PC-3 (cell line): Measurements from ENCODE around the gene LRRC71. TPM values are rescaled to one million over a fixed set of nuclear protein-coding genes. Genes with fewer than 3 reads are reported as not detected.

ENCODE experiments used
- ATAC-seq: fragments of 200-7000 bp; cut with Tn5 transposase; 2 replicates; pipeline ENCODE4 v1.9.1; 2020; ENCODE audit warnings: mild to moderate bottlenecking, moderate library complexity
- BruUV-seq: library from RNA; stranded (reverse); fragments of 400-500 nt; replicated peaks from 2 replicates; lab custom pipeline; 2021; lab: Mats Ljungman, UMichigan
- CTCF ChIA-PET: fragments of 300-600 bp; sonication (Branson Sonifier 250); formaldehyde crosslinking; loops from one replicate; lab custom pipeline; 2022; ENCODE audit warnings: antibody characterized with exemption; lab: Charles Lee
- POLR2A ChIA-PET: fragments of 300-600 bp; sonication (Branson Sonifier 250); formaldehyde crosslinking; loops from one replicate; lab custom pipeline; 2022; ENCODE audit warnings: antibody characterized with exemption; ENCODE audit not compliant: unreplicated experiment; lab: Charles Lee
- DNase-seq: peaks from one replicate; pipeline ENCODE4 v3.0.0-alpha.2; 2015
- H2AFZ ChIP-seq: fragments of 300-600 bp; sonication (generic); 2 replicates; pipeline ENCODE4 v1.6.0; 2016; ENCODE audit warnings: antibody characterized with exemption, low read length
- H3F3A ChIP-seq: fragments of 300-600 bp; sonication (generic); one replicate; pipeline ENCODE4 v1.6.0; 2017; ENCODE audit warnings: antibody characterized with exemption, low read length, control low read depth, mild to moderate bottlenecking; ENCODE audit not compliant: unreplicated experiment
- H3K27ac ChIP-seq: fragments of 300-600 bp; sonication (generic); 2 replicates; pipeline ENCODE4 v1.5.1; 2016; ENCODE audit warnings: mild to moderate bottlenecking, low read length
- H3K27me3 ChIP-seq: fragments of 300-600 bp; sonication (generic); 2 replicates; pipeline ENCODE4 v1.6.1; 2016; ENCODE audit warnings: low read length, mixed read lengths
- H3K36me3 ChIP-seq: fragments of 300-600 bp; sonication (generic); 2 replicates; pipeline ENCODE4 v1.6.1; 2016; ENCODE audit warnings: low read depth, mixed run types, low read length, mixed read lengths
- H3K4me1 ChIP-seq: fragments of 300-600 bp; sonication (generic); 2 replicates; pipeline ENCODE4 v1.5.1; 2016; ENCODE audit warnings: low read length; ENCODE audit not compliant: insufficient read depth
- H3K4me2 ChIP-seq: fragments of 300-600 bp; sonication (generic); 2 replicates; pipeline ENCODE4 v1.6.0; 2016; ENCODE audit warnings: low read length
- H3K4me3 ChIP-seq: fragments of 300-600 bp; sonication (generic); 2 replicates; pipeline ENCODE4 v1.5.1; 2016; ENCODE audit warnings: mild to moderate bottlenecking, low read length, mixed read lengths
- H3K79me2 ChIP-seq: fragments of 300-600 bp; sonication (generic); 2 replicates; pipeline ENCODE4 v1.6.1; 2017; ENCODE audit warnings: low read length, mixed read lengths
- H3K9ac ChIP-seq: fragments of 300-600 bp; sonication (generic); 2 replicates; pipeline ENCODE4 v1.6.0; 2016; ENCODE audit warnings: mild to moderate bottlenecking, low read length
- H3K9me2 ChIP-seq: fragments of 300-600 bp; sonication (generic); replicated peaks from 2 replicates; pipeline ENCODE4 v1.6.1; 2016; ENCODE audit warnings: mixed run types, low read length, mixed read lengths
- H3K9me3 ChIP-seq: fragments of 300-600 bp; sonication (generic); 2 replicates; pipeline ENCODE4 v1.6.1; 2016; ENCODE audit warnings: low read length, mixed read lengths
- H4K20me1 ChIP-seq: fragments of 300-600 bp; sonication (generic); 2 replicates; pipeline ENCODE4 v1.6.1; 2016; ENCODE audit warnings: low read length, mixed read lengths
- EZH2 ChIP-seq: fragments of 300-600 bp; sonication (generic); IDR thresholded peaks from one replicate; pipeline ENCODE4 v1.6.1; 2017; ENCODE audit warnings: antibody characterized with exemption, mild to moderate bottlenecking, low read length; ENCODE audit not compliant: unreplicated experiment
- EZH2phosphoT487 ChIP-seq: fragments of 300-600 bp; sonication (generic); IDR thresholded peaks from 2 replicates; pipeline ENCODE4 v1.6.1; 2018; ENCODE audit warnings: mild to moderate bottlenecking, antibody characterized with exemption, low read length, borderline replicate concordance
- intact Hi-C: fragments of 100-400 bp; cut with micrococcal nuclease; formaldehyde crosslinking; loops from 2 replicates; pipeline ENCODE4 v1.9.0; 2023
- total RNA-seq: library from RNA; depleted of rRNA; stranded (reverse); fragments of >200 nt; gene quantifications from 2 replicates; pipeline ENCODE4 v1.2.3, GENCODE V29; 2014
- TF ChIP-seq, protein P1 (sequence below): fragments of 300-600 bp; sonication (generic); conservative IDR thresholded peaks from 2 replicates; pipeline ENCODE4 v1.5.1; 2017; ENCODE audit warnings: antibody characterized with exemption, low read depth, mild to moderate bottlenecking, low read length

The LRRC71 gene
- total RNA-seq, 1 experiment from 2014 or later, result 0.11 TPM

DNA sequence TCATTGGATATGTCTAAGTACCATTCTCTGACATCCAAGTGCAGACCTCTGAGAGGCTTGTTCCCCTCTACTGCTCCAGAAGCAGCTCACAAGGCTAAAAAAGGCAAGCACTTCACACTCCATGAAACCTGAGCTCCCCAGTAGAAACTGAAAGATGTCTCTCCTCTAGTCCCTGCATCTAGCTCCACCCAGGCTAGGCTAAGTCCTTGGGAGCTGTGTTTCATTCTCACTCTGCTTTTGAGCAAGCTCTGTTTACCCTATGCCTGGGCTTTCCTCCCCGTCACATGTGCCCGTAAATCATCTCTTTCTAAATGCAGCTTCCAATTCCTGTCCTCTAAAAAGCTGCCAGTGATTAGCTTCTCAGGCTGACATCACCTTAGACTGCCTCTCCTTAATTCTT is 39.0 kb downstream of the LRRC71 start:
- H3K4me1 ChIP-seq, result peaks cover 16% of the 10 kb centered on the region; the same call in 1 of the 2 replicates
- H3K9me3 ChIP-seq, result no peaks in the 10 kb centered on the region
- H3K36me3 ChIP-seq, result peaks cover 32% of the 10 kb centered on the region
- ATAC-seq (peak; percentile 48; the same call in 1 of the 2 replicates), DNase-seq (no peak)
- no peaks in the 10 kb centered on the region for H3K27me3 ChIP-seq
- no peak overlapping the region for H3K9ac ChIP-seq
- H3K4me2 ChIP-seq, result no peak overlapping the region
- intact Hi-C loops, result no loop called here
- no peak overlapping the region for H3K4me3 ChIP-seq
- no TSS peak for BruUV-seq
- no peak overlapping the region for H2AFZ ChIP-seq
- CTCF ChIA-PET, result no interaction called here
- no peaks in the 10 kb centered on the region for H3K9me2 ChIP-seq
- no peak overlapping the region for H3K27ac ChIP-seq
- POLR2A ChIA-PET, result no interaction called here
- H3F3A ChIP-seq, result no peaks in the 10 kb centered on the region
- H3K79me2 ChIP-seq, result no peaks in the 10 kb centered on the region
- no peaks in the 10 kb centered on the region for H4K20me1 ChIP-seq
- no peak for TF ChIP-seq EZH2
- TF ChIP-seq, protein P1, sequence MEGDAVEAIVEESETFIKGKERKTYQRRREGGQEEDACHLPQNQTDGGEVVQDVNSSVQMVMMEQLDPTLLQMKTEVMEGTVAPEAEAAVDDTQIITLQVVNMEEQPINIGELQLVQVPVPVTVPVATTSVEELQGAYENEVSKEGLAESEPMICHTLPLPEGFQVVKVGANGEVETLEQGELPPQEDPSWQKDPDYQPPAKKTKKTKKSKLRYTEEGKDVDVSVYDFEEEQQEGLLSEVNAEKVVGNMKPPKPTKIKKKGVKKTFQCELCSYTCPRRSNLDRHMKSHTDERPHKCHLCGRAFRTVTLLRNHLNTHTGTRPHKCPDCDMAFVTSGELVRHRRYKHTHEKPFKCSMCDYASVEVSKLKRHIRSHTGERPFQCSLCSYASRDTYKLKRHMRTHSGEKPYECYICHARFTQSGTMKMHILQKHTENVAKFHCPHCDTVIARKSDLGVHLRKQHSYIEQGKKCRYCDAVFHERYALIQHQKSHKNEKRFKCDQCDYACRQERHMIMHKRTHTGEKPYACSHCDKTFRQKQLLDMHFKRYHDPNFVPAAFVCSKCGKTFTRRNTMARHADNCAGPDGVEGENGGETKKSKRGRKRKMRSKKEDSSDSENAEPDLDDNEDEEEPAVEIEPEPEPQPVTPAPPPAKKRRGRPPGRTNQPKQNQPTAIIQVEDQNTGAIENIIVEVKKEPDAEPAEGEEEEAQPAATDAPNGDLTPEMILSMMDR, result no peak
- TF ChIP-seq EZH2phosphoT487, result no peak

DNA sequence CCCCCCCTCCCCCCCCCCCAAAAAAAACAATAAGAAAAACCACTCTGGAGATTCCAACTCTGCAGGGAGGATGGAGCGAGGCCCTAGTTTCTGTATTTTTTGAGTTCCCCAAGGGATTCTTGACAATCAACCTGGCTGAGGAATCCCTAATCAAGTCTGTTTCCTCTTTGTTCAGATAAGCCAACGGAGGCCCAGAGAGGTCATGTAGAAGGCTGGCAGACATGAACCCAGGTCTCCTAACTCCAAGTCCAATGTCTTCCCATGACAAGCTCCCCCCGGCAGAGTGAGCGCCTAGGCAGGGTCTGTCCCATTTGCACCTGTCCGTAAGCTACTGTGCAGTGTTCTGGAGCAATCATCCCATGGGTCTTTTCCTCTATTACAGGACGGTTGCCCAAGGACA is 39.5 kb downstream of the LRRC71 start:
- Histone ChIP-seq H3K9ac (no peak overlapping the region), H3K4me3 (no peak overlapping the region), H3K9me3 (no peaks in the 10 kb centered on the region), H3K9me2 (no peaks in the 10 kb centered on the region), H3K4me1 (peaks cover 16% of the 10 kb centered on the region; the same call in 1 of the 2 replicates), H3K27ac (no peak overlapping the region), H3K27me3 (no peaks in the 10 kb centered on the region), H3K4me2 (no peak overlapping the region), H2AFZ (no peak overlapping the region), H3K79me2 (no peaks in the 10 kb centered on the region), H3K36me3 (peaks cover 31% of the 10 kb centered on the region), H4K20me1 (no peaks in the 10 kb centered on the region), H3F3A (no peaks in the 10 kb centered on the region)
- POLR2A ChIA-PET, result no interaction called here
- intact Hi-C loops, result no loop called here
- DNase-seq (no peak), ATAC-seq (no peak)
- TF ChIP-seq, protein P1, result no peak
- no peak for TF ChIP-seq EZH2
- TF ChIP-seq EZH2phosphoT487, result no peak
- CTCF ChIA-PET, result no interaction called here
- BruUV-seq, result no TSS peak

DNA sequence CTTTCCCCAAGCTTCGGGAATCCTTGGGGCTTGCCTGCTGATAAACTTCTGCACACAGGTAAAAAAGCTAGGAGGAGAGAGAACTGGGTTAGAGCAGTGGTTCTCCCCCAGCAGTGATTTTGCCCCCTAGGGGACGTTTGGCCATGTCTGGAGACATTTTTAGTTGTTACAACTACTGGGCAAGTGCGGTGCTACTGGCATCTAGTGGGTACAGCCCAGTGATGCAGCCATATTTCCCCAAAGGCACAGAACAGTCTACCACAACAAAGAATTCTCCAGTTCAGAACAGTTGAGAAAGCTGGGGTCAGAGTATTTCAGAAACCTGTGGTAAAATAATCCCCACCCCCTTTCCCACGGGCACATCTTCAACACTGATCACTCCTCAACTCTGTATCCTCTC is 41.3 kb downstream of the LRRC71 start:
- Histone ChIP-seq H3K9ac (no peak overlapping the region), H4K20me1 (no peaks in the 10 kb centered on the region), H3K27ac (no peak overlapping the region), H3K9me2 (no peaks in the 10 kb centered on the region), H2AFZ (no peak overlapping the region), H3K4me2 (no peak overlapping the region), H3K36me3 (peaks cover 20% of the 10 kb centered on the region; the same call in 1 of the 2 replicates), H3F3A (no peaks in the 10 kb centered on the region), H3K79me2 (no peaks in the 10 kb centered on the region), H3K27me3 (no peaks in the 10 kb centered on the region), H3K4me3 (no peak overlapping the region), H3K4me1 (peaks cover 16% of the 10 kb centered on the region; the same call in 1 of the 2 replicates), H3K9me3 (no peaks in the 10 kb centered on the region)
- ATAC-seq (peak; percentile 62), DNase-seq (peak; percentile 44)
- intact Hi-C loops, result no loop called here
- TF ChIP-seq, protein P1, result peak; percentile 78
- no peak for TF ChIP-seq EZH2phosphoT487
- TF ChIP-seq EZH2, result no peak
- ChIA-PET POLR2A (no interaction called here), CTCF (interaction anchor here (0.6 kb wide), 1 partner anchor 69 kb away, joined by 3 read pairs; no protein-coding TSS in a partner anchor)
- no TSS peak for BruUV-seq
